HepG2 (cell line): ENCODE measurements around the gene UBTD1. TPM values are rescaled to one million over a fixed set of nuclear protein-coding genes. Genes with fewer than 3 reads are reported as not detected.

Source experiments
- ATAC-seq: fragments of 200-7000 bp; cut with Tn5 transposase; 3 replicates; pipeline ENCODE4 v1.9.1; 2020; ENCODE audit warnings: mild to moderate bottlenecking, moderate library complexity
- BruUV-seq: library from RNA; stranded (reverse); fragments of 400-500 nt; replicated peaks from 2 replicates; lab custom pipeline; 2021; lab: Mats Ljungman, UMichigan
- CTCF ChIA-PET: fragments of 300-600 bp; formaldehyde crosslinking; extraction: SDS; loops from one replicate; lab custom pipeline; 2021; ENCODE audit warnings: low total read pairs, inconsistent platforms, low intra/inter-chr PET ratio; lab: Yijun Ruan, JAX
- POLR2A ChIA-PET: fragments of 350-600 bp; sonication (Branson Sonifier 250); formaldehyde crosslinking; loops from one replicate; lab custom pipeline; 2020; ENCODE audit warnings: antibody characterized with exemption, inconsistent platforms; lab: Yijun Ruan, JAX
- DNase-seq: peaks from one replicate; pipeline ENCODE4 v3.0.0-alpha.2; 2015; ENCODE audit warnings: low spot score
- FAIRE-seq: peaks from 3 replicates; lab custom pipeline; 2011; peaks lifted over from hg19 to GRCh38; lab: Jason Lieb, UNC
- H2AFZ ChIP-seq: one replicate; pipeline ENCODE4 v1.6.1; 2011; ENCODE audit warnings: low read length, inconsistent platforms
- H3K27ac ChIP-seq: fragments of 300-600 bp; 3 replicates; pipeline ENCODE4 v1.8.0; 2011; ENCODE audit warnings: mixed run types, mild to moderate bottlenecking, mixed read lengths, low read length, inconsistent platforms; ENCODE audit not compliant: insufficient read depth; ENCODE audit errors: extremely low read length
- H3K27me3 ChIP-seq, 2 experiments: fragments of 200-600 bp in 1 of 2; 2 replicates in 1 of 2; 3 replicates in 1 of 2; pipeline versions ENCODE4 v1.6.0 to v1.8.0; 2011; ENCODE audit warnings: low read length in 2 of 2, mild to moderate bottlenecking in 2 of 2, moderate library complexity in 2 of 2, inconsistent platforms in 1 of 2; ENCODE audit not compliant: insufficient read depth in 2 of 2, control insufficient read depth in 1 of 2
- H3K36me3 ChIP-seq, 2 experiments: fragments of 200-600 bp in 1 of 2; replicated peaks in 1 of 2; 2 replicates in 1 of 2; 3 replicates in 1 of 2; pipeline versions ENCODE4 v1.5.1 to v1.8.0; 2011; ENCODE audit warnings: low read length in 2 of 2, inconsistent platforms in 1 of 2; ENCODE audit not compliant: insufficient read depth in 2 of 2, control insufficient read depth in 1 of 2
- H3K4me1 ChIP-seq: 2 replicates; pipeline ENCODE4 v1.5.1; 2012; ENCODE audit warnings: low read length, inconsistent platforms; ENCODE audit not compliant: insufficient read depth
- H3K4me2 ChIP-seq: 2 replicates; pipeline ENCODE4 v1.6.0; 2011; ENCODE audit warnings: low read depth, low read length, inconsistent platforms
- H3K4me3 ChIP-seq, 3 experiments: fragments of 200-600 bp in 1 of 3; sonication (generic), shearing (Covaris generic) in 1 of 3; replicated peaks in 1 of 3; 2 replicates each; pipeline ENCODE4 v1.5.1; 2011 to 2016; ENCODE audit warnings: low read length in 3 of 3, inconsistent platforms in 2 of 3, low read depth in 2 of 3, mild to moderate bottlenecking in 2 of 3, control low read depth in 1 of 3, mixed read lengths in 1 of 3; ENCODE audit not compliant: insufficient read depth in 1 of 3
- H3K79me2 ChIP-seq: one replicate; pipeline ENCODE4 v1.6.1; 2011; ENCODE audit warnings: low read length, inconsistent platforms; ENCODE audit not compliant: insufficient read depth
- H3K9ac ChIP-seq: 2 replicates; pipeline ENCODE4 v1.6.0; 2011; ENCODE audit warnings: mild to moderate bottlenecking, low read depth, low read length, inconsistent platforms; ENCODE audit not compliant: insufficient read depth
- H3K9me3 ChIP-seq: 2 replicates; pipeline ENCODE4 v1.5.1; 2012; ENCODE audit warnings: mild to moderate bottlenecking, low read length
- H4K20me1 ChIP-seq: 2 replicates; pipeline ENCODE4 v1.6.0; 2011; ENCODE audit warnings: inconsistent platforms, mild to moderate bottlenecking, low read length, moderate library complexity; ENCODE audit not compliant: insufficient read depth
- NFATC3 ChIP-seq: sonication (generic); formaldehyde crosslinking; IDR thresholded peaks from 2 replicates; pipeline ENCODE4 v1.5.1; 2020; ENCODE audit warnings: mild to moderate bottlenecking, missing genetic modification reagents
- NRL ChIP-seq: sonication (generic); formaldehyde crosslinking; IDR thresholded peaks from 2 replicates; pipeline ENCODE4 v1.5.0; 2020; ENCODE audit warnings: missing genetic modification reagents, mild to moderate bottlenecking, moderate library complexity, borderline replicate concordance
- PCBP1 ChIP-seq: fragments of 200-400 bp; formaldehyde crosslinking; IDR thresholded peaks from 2 replicates; pipeline ENCODE4 v1.6.1; 2017; ENCODE audit warnings: mild to moderate bottlenecking, low read depth, low read length, borderline replicate concordance
- RARA ChIP-seq: IDR thresholded peaks from 2 replicates; pipeline ENCODE4 v1.6.1; 2016; ENCODE audit warnings: missing genetic modification reagents, missing compliant biosample characterization
- SNAI1 ChIP-seq: sonication (generic); formaldehyde crosslinking; IDR thresholded peaks from 2 replicates; pipeline ENCODE4 v1.5.0; 2020; ENCODE audit warnings: mild to moderate bottlenecking, missing genetic modification reagents, borderline replicate concordance
- XBP1 ChIP-seq: sonication (generic); formaldehyde crosslinking; IDR thresholded peaks from 2 replicates; pipeline ENCODE4 v1.5.0; 2020; ENCODE audit warnings: missing genetic modification reagents
- ZNF441 ChIP-seq: sonication (generic); formaldehyde crosslinking; IDR thresholded peaks from 2 replicates; pipeline ENCODE4 v1.7.0; 2021; ENCODE audit warnings: missing genetic modification reagents, borderline replicate concordance
- ZNF629 ChIP-seq: sonication (generic); formaldehyde crosslinking; conservative IDR thresholded peaks from 2 replicates; pipeline ENCODE4 v1.5.0; 2020; ENCODE audit warnings: missing genetic modification reagents
- WGBS: methylation state at CpG from one replicate; pipeline ENCODE4 v1.1.6; 2017; ENCODE audit warnings: low lambda C conversion rate; 5-methylcytosine and 5-hydroxymethylcytosine counted together
- in situ Hi-C: cut with HindIII; loops from 2 replicates; pipeline ENCODE4 v1.10.0; 2017; ENCODE audit warnings: low pct_unique_long_range_greater_than_20kb; ENCODE audit not compliant: extremely low pct_ligation_motif_present
- intact Hi-C: fragments of 100-400 bp; cut with micrococcal nuclease; formaldehyde crosslinking; loops from one replicate; pipeline ENCODE4 v1.10.0; 2022; ENCODE audit not compliant: unreplicated experiment
- polyA plus RNA-seq, 8 experiments: library from polyadenylated mRNA; depleted of rRNA in 3 of 8; stranded (reverse) in 7 of 8; unstranded in 1 of 8; fragments of >200 nt; fragmentation: Illumina TruSeq in 4 of 8; extraction: Trizol in 4 of 8; gene quantifications; 2 replicates each; pipeline versions ENCODE4 v1.2.1 to v1.2.3, GENCODE V29; 2011 to 2016; ENCODE audit warnings: low read depth in 4 of 8, missing spikeins in 1 of 8, mixed read lengths in 1 of 8; ENCODE audit not compliant: insufficient read depth in 1 of 8
- total RNA-seq, 5 experiments: library from RNA; depleted of rRNA; stranded (reverse); fragments of >200 nt; fragmentation: Illumina TruSeq; extraction: Trizol; gene quantifications; 2 replicates each; pipeline ENCODE4 v1.2.3, GENCODE V29; 2016; ENCODE audit warnings: low read depth in 1 of 5
- TF ChIP-seq, protein P1 (sequence below): sonication (generic); formaldehyde crosslinking; conservative IDR thresholded peaks from 2 replicates; pipeline ENCODE4 v1.8.0; 2022; ENCODE audit warnings: low read depth, missing genetic modification reagents
- TF ChIP-seq, protein P2 (sequence below): sonication (generic); formaldehyde crosslinking; IDR thresholded peaks from 2 replicates; pipeline ENCODE4 v1.4.0; 2020; ENCODE audit warnings: mild to moderate bottlenecking, missing genetic modification reagents, borderline replicate concordance

The UBTD1 gene
- total and polyA plus RNA-seq, 2 of the 13 experiments (the other 11 are each of a cell fraction or from before 2014, with no cell fraction given): 7.9 to 10.0 TPM

DNA sequence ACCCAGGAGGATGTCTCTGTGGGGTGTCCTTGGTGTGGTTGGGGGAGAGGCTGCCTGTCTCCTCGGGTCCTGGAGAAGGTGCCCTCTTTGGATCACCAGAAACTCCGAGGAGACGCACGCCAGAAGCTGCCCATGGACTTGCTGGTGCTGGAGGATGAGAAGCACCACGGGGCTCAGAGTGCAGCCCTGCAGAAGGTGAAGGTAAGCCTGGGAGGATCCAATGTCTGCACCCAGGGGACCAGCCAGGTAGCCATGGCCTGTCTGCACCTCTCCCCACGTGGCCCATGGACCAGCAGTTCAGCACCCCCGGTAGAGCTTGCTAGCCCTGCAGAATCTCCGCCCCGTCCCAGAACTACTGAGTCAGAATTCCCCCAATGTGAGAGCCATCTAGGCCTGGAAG lies 79.0 kb downstream of the UBTD1 start:
- CTCF ChIA-PET: no interaction called here

More for the DNA sequence above, 79.0 kb downstream of the UBTD1 start:
- in situ Hi-C loops (no loop called here), intact Hi-C loops (no loop called here)
- POLR2A ChIA-PET: no interaction called here
- H3K36me3 ChIP-seq: no peaks in the 10 kb centered on the region
- no peaks in the 10 kb centered on the region for H4K20me1 ChIP-seq
- no peaks in the 10 kb centered on the region for H3K9me3 ChIP-seq
- no peak overlapping the region for H3K27ac ChIP-seq
- no peak for ATAC-seq
- BruUV-seq: no TSS peak
- TF ChIP-seq ZNF441 (CRISPR knock-in tag) (no peak), RARA (CRISPR knock-in tag) (no peak), SNAI1 (CRISPR knock-in tag) (no peak), NRL (CRISPR knock-in tag) (no peak), XBP1 (CRISPR knock-in tag) (no peak), NFATC3 (no peak), ZNF629 (CRISPR knock-in tag) (no peak), PCBP1 (no peak)
- TF ChIP-seq, protein P1, sequence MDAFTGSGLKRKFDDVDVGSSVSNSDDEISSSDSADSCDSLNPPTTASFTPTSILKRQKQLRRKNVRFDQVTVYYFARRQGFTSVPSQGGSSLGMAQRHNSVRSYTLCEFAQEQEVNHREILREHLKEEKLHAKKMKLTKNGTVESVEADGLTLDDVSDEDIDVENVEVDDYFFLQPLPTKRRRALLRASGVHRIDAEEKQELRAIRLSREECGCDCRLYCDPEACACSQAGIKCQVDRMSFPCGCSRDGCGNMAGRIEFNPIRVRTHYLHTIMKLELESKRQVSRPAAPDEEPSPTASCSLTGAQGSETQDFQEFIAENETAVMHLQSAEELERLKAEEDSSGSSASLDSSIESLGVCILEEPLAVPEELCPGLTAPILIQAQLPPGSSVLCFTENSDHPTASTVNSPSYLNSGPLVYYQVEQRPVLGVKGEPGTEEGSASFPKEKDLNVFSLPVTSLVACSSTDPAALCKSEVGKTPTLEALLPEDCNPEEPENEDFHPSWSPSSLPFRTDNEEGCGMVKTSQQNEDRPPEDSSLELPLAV (CRISPR knock-in tag): no peak
- TF ChIP-seq, protein P2, sequence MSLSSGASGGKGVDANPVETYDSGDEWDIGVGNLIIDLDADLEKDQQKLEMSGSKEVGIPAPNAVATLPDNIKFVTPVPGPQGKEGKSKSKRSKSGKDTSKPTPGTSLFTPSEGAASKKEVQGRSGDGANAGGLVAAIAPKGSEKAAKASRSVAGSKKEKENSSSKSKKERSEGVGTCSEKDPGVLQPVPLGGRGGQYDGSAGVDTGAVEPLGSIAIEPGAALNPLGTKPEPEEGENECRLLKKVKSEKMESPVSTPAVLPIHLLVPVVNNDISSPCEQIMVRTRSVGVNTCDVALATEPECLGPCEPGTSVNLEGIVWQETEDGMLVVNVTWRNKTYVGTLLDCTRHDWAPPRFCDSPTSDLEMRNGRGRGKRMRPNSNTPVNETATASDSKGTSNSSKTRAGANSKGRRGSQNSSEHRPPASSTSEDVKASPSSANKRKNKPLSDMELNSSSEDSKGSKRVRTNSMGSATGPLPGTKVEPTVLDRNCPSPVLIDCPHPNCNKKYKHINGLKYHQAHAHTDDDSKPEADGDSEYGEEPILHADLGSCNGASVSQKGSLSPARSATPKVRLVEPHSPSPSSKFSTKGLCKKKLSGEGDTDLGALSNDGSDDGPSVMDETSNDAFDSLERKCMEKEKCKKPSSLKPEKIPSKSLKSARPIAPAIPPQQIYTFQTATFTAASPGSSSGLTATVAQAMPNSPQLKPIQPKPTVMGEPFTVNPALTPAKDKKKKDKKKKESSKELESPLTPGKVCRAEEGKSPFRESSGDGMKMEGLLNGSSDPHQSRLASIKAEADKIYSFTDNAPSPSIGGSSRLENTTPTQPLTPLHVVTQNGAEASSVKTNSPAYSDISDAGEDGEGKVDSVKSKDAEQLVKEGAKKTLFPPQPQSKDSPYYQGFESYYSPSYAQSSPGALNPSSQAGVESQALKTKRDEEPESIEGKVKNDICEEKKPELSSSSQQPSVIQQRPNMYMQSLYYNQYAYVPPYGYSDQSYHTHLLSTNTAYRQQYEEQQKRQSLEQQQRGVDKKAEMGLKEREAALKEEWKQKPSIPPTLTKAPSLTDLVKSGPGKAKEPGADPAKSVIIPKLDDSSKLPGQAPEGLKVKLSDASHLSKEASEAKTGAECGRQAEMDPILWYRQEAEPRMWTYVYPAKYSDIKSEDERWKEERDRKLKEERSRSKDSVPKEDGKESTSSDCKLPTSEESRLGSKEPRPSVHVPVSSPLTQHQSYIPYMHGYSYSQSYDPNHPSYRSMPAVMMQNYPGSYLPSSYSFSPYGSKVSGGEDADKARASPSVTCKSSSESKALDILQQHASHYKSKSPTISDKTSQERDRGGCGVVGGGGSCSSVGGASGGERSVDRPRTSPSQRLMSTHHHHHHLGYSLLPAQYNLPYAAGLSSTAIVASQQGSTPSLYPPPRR: no peak
- H3K4me3 ChIP-seq: no peak overlapping the region
- H3K4me1 ChIP-seq: peaks cover 17% of the 10 kb centered on the region
- peaks cover 0 to 12% of the 10 kb centered on the region in 2 experiments; a peak in 1 of 5 replicates for H3K27me3 ChIP-seq
- no peak overlapping the region for H2AFZ ChIP-seq
- no peak overlapping the region for H3K4me2 ChIP-seq
- WGBS: 49% methylated on average over 5 of the region's 9 CpGs
- H3K9ac ChIP-seq: no peak overlapping the region
- no peak for FAIRE-seq
- H3K79me2 ChIP-seq: no peaks in the 10 kb centered on the region
- DNase-seq: no peak
